Pancreas (tissue), 10 donors: ENCODE data around the gene ZNF608. TPM values are rescaled to one million over a fixed set of nuclear protein-coding genes. Genes with fewer than 3 reads are reported as not detected.
A peak's percentile ranks its signal among the peaks of the same experiment; 100 is the strongest.

ENCODE experiments used
- ATAC-seq, 4 donors: fragments of 200-7000 bp; cut with Tn5 transposase; one replicate each; pipeline versions ENCODE4 v1.8.0 to v1.9.1; 2020; ENCODE audit warnings: mild to moderate bottlenecking in 4 of 4, moderate library complexity in 4 of 4
- DNase-seq, 6 donors: peaks; one replicate each; pipeline ENCODE4 v3.0.0-alpha.2; 2020
- FAIRE-seq: peaks from 2 replicates; lab custom pipeline; 2012; peaks lifted over from hg19 to GRCh38; lab: Jason Lieb, UNC
- H3K27ac ChIP-seq, 4 donors: fragments of 200-600 bp; sonication (generic); 1 replicate in 3 of 4; 2 replicates in 1 of 4; pipeline versions ENCODE4 v1.5.0 to v1.8.0; 2020
- H3K27me3 ChIP-seq, 4 donors: fragments of 200-600 bp; one replicate each; pipeline ENCODE4 v1.8.0; 2021
- H3K36me3 ChIP-seq, 3 donors: fragments of 200-600 bp; sonication (generic) in 1 of 3; one replicate each; pipeline versions ENCODE4 v1.5.0 to v1.8.0; 2020 to 2021
- H3K4me1 ChIP-seq, 3 donors: fragments of 200-600 bp; one replicate each; pipeline ENCODE4 v1.8.0; 2021
- H3K4me3 ChIP-seq, 4 donors: fragments of 200-600 bp; sonication (generic) in 2 of 4; one replicate each; pipeline versions ENCODE4 v1.5.0 to v1.8.0; 2020 to 2021
- H3K9me3 ChIP-seq, 4 donors: fragments of 200-600 bp; one replicate each; pipeline ENCODE4 v1.8.0; 2021
- WGBS, 2 donors: extraction: QIAGEN DNeasy Blood & Tissue Kit; methylation state at CpG; one replicate each; pipeline ENCODE4 v1.1.7; 2013; 5-methylcytosine and 5-hydroxymethylcytosine counted together
- intact Hi-C, 3 donors: fragments of 100-400 bp; cut with DNase I; formaldehyde crosslinking; loops; one replicate each; pipeline versions ENCODE4 v1.11.1 to v1.14.2; 2022
- polyA plus RNA-seq, 2 donors: library from polyadenylated mRNA; stranded (reverse); fragments of 200-250 nt; gene quantifications; one replicate each; pipeline ENCODE4 v1.2.3, GENCODE V29; 2013
- total RNA-seq, 6 donors: library from RNA; stranded (reverse); fragmentation: NEBNext Ultra II Directional in 4 of 6; extraction: Animal tissue kit (Norgen Biotek cat#: 25700) in 4 of 6; gene quantifications; one replicate each; pipeline versions ENCODE4 v1.2.1 to v1.2.4, GENCODE V29; 2021 to 2023
- TF ChIP-seq, protein P1 (sequence below), 4 donors: fragments of 200-600 bp; sonication (generic) in 3 of 4; IDR thresholded peaks; one replicate each; pipeline versions ENCODE4 v1.5.0 to v1.8.0; 2021; ENCODE audit warnings: antibody characterized with exemption in 4 of 4
- donor health status: healthy with polysubstance abuse.
- donor health status: DM: no; HTN: no; CAD: no; lungs with moderate emphysema.
- donor health status: DM: no; HTN: no; CAD: no.
- donor health status: control.
- donor health status: control.
- donor health status: Bipolar disorder and iron deficiency.
- donor health status: DM: yes; HTN: yes; CAD: no.
- donor health status: DM: no; HTN: no; CAD: no.
- donor health status: DM: no; HTN: no; CAD: no.
- donor health status: DM: yes; HTN: yes; CAD: no.

The ZNF608 gene
- total and polyA plus RNA-seq, 8 donors: 9.3 to 21.6 (median 12.3) TPM

DNA sequence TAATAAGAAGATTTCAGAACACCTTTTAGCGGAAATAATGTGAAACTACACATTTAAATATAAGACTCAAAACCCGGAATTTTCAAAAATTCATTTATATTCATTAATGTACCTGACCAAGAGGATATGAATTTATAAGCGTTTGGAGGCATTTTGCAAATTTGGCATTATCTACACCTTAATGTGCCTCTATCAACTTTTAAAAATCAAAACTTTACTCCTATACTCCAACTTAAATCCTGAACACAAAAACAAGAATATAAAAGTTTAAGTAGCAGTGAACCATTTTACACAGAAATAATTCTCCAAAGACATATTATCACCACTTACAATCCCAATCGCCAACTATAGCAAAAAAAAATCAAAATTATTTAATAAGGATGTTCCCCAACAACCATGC, 3.9 kb downstream of the ZNF608 start:
- intact Hi-C loops: loop anchor here in 1 of 3 donors (10.0 kb wide), 1 partner anchor 142 kb away; no protein-coding TSS in a partner anchor
- Histone ChIP-seq H3K9me3 (no peaks in the 10 kb centered on the region), H3K27ac (peak overlapping the region in 3 of 4 donors; percentile 52 to 97 (median 92)), H3K4me3 (peak overlapping the region in 3 of 4 donors; percentile 35 to 55 (median 49)), H3K27me3 (no peaks in the 10 kb centered on the region), H3K4me1 (peaks cover 9 to 50% (median 20%) of the 10 kb centered on the region in 3 donors), H3K36me3 (no peaks in the 10 kb centered on the region)
- 34 to 41% methylated on average over 4 of the region's 4 CpGs for whole genome bisulfite sequencing, 2 donors
- DNase-seq (no peak), FAIRE-seq (no peak), ATAC-seq (no peak)
- TF ChIP-seq, protein P1, sequence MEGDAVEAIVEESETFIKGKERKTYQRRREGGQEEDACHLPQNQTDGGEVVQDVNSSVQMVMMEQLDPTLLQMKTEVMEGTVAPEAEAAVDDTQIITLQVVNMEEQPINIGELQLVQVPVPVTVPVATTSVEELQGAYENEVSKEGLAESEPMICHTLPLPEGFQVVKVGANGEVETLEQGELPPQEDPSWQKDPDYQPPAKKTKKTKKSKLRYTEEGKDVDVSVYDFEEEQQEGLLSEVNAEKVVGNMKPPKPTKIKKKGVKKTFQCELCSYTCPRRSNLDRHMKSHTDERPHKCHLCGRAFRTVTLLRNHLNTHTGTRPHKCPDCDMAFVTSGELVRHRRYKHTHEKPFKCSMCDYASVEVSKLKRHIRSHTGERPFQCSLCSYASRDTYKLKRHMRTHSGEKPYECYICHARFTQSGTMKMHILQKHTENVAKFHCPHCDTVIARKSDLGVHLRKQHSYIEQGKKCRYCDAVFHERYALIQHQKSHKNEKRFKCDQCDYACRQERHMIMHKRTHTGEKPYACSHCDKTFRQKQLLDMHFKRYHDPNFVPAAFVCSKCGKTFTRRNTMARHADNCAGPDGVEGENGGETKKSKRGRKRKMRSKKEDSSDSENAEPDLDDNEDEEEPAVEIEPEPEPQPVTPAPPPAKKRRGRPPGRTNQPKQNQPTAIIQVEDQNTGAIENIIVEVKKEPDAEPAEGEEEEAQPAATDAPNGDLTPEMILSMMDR (IDR thresholded peaks at IDR 0.05): no peak

DNA sequence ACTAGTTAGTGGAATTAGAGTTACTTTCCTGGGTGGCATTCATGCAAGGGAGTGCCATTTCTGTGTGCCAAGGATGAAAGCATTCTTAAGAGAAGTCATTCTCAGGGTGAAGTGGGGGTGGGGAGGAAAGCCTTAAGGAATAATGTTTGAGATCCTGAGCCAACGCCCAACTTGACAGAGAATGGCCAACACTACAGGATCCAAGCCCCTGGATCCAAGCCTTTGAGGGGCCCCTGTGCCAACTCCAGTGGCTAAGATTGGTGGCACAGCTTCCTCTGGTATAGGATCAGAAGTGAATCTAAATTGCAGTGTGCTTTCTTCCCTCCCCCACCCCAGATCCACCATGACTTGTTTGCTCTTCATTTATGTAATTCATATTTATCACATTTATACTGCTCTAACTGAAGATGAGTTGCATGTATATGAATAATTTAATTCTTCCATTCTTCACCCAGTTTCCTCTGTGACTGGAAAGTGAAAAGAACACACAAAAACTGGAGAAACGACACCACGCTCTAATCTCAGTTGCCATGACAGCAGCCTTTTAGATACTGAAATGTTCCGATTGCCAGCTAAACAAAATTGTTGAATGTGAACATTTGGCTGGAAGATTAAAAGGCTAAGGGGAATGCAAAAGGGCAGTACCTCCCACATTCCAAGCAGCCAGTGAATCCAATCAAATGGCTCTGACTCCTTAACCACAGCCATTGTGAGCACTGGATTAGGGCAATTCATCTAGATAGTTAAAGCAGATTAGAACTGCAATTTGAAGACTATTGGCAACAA, 4.5 kb downstream of the ZNF608 start:
- ATAC-seq (peak; percentile 46 to 75 (median 63)), DNase-seq (peak in 3 of 6 donors; percentile 37 to 58 (median 41)), FAIRE-seq (peak; percentile 92)

DNA sequence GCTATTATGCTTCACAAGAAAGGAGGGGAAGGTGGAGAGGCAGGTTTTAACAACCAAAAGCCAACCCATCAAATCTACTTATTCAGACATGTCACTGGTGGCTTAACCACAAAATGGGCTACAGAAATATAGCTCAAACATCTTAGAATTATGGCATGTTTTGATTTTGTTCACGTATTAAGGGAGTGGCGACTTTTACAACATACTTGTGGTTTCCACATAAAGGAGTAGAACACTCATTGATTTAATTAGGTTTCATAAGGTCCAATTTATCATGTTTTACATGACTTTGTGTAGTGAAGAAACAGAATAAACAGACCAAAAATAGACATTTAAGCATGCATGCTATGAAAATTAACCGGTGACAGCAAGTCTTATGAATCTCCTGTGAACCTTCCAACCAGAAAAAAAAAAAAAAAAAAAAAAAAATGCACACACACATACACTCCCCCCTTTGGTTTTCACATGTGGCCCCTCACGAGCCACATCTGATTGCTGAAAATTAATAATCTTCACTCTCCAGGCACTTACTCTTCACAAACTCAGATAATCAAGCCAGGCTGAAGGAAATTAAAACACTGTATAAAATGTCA, 5.4 kb downstream of the ZNF608 start:
- intact Hi-C loops: loop anchor here in 1 of 3 donors (10.0 kb wide), 1 partner anchor 144 kb away; no protein-coding TSS in a partner anchor
- TF ChIP-seq, protein P1 (IDR thresholded peaks at IDR 0.05): no peak
- WGBS, 2 donors: 68 to 72% methylated on average over 4 of the region's 4 CpGs
- no peak for ATAC-seq
- no peak for DNase-seq
- peak; percentile 17 for FAIRE-seq
- H3K4me3 ChIP-seq: peak overlapping the region in 1 of 4 donors; percentile 55
- peaks cover 20 to 64% (median 34%) of the 10 kb centered on the region in 3 donors for H3K4me1 ChIP-seq
- H3K9me3 ChIP-seq: no peaks in the 10 kb centered on the region
- no peak overlapping the region for H3K27ac ChIP-seq
- H3K36me3 ChIP-seq: no peaks in the 10 kb centered on the region
- H3K27me3 ChIP-seq: no peaks in the 10 kb centered on the region

More for the DNA sequence above, 4.5 kb downstream of the ZNF608 start:
- Histone ChIP-seq H3K27ac (peak overlapping the region in 3 of 4 donors; percentile 23 to 97 (median 92)), H3K4me1 (peaks cover 13 to 56% (median 26%) of the 10 kb centered on the region in 3 donors), H3K36me3 (no peaks in the 10 kb centered on the region), H3K27me3 (no peaks in the 10 kb centered on the region), H3K4me3 (peak overlapping the region in 2 of 4 donors; percentile 49 to 55), H3K9me3 (no peaks in the 10 kb centered on the region)
- WGBS, 2 donors: 13 to 17% methylated on average over 4 of the region's 4 CpGs
- TF ChIP-seq, protein P1 (IDR thresholded peaks at IDR 0.05): no peak
- intact Hi-C loops: loop anchor here in 1 of 3 donors (10.0 kb wide), 1 partner anchor 143 kb away; no protein-coding TSS in a partner anchor

DNA sequence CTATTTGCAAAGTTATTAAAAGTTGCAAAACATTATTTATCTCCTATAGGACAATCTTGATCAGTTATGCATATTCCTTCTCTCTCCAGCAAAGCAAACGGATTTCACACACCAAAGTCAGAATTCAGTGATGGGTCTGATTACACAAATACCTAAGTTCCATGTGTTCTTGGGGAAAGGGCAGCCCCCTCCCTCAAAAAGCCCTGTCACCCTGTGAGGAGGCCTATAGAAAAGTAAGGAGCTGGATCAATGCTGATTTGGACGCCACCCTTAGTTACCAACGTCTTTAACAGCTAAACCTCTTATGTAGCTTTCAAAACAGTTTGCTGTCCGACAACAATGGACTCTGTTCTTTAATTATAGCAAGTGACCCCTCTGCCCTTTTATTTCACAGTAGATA, 6.4 kb downstream of the ZNF608 start:
- peaks cover 26 to 68% (median 41%) of the 10 kb centered on the region in 3 donors for H3K4me1 ChIP-seq
- H3K9me3 ChIP-seq: no peaks in the 10 kb centered on the region
- no peak overlapping the region for H3K4me3 ChIP-seq
- no peaks in the 10 kb centered on the region for H3K36me3 ChIP-seq
- TF ChIP-seq, protein P1 (IDR thresholded peaks at IDR 0.05): no peak
- ATAC-seq: no peak
- DNase-seq: no peak
- intact Hi-C loops: loop anchor here in 1 of 3 donors (10.0 kb wide), 1 partner anchor 145 kb away; no protein-coding TSS in a partner anchor
- peak overlapping the region in 1 of 4 donors; percentile 57 for H3K27ac ChIP-seq
- 63 to 69% methylated on average over 4 of the region's 4 CpGs for WGBS, 2 donors
- FAIRE-seq: no peak
- no peaks in the 10 kb centered on the region for H3K27me3 ChIP-seq
